Measurements from ENCODE around the gene MYO1F.
"Not testable (repeated sequence)": the region's sequence is repeated elsewhere in the genome, so short reads cannot be mapped to it uniquely, and the experiment has no call there.

The MYO1F gene

DNA sequence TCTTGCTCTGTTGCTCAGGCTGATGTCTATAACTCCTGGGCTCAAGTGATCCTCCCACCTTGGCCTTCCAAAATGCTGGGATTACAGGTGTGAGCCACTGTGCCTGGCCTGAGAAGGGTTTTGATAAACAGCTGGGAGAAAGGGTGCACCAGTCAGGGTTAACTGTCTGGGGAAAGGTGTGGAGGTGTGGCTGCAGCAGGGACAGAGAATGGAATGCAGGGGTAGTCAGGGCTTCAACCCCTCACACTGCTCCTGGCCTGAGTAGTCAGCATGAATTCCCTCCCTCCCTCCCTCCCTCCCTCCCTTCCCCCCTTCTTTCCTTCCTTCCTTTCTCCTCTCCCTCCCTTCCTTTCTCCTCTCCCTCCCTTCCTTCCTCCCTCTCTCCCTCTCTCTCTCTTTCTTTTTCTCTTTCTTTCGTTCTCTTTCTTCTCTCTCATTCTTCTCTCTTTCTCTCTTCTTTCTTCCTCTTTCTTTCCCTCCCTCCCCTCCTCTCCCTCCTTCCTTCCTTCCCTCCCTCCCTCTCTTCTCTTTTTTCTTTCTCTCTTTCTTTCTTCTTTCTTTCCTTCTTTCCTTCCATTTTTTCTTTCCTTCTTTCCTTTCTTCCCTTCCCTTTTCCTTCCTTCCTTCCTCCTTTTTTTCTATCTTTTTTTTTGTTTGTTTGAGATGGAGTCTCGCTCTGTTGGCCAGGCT, 16.0 kb downstream of the MYO1F start:
- no peak for DNase-seq

GRCh38 chr19:8558325-8558724, 18.9 kb downstream of the MYO1F start:
- no peak for DNase-seq

GRCh38 chr19:8557642-8558238, 19.5 kb downstream of the MYO1F start:
- no peak for DNase-seq

GRCh38 chr19:8553729-8554128, 23.5 kb downstream of the MYO1F start:
- DNase-seq = not testable (repeated sequence)

DNA sequence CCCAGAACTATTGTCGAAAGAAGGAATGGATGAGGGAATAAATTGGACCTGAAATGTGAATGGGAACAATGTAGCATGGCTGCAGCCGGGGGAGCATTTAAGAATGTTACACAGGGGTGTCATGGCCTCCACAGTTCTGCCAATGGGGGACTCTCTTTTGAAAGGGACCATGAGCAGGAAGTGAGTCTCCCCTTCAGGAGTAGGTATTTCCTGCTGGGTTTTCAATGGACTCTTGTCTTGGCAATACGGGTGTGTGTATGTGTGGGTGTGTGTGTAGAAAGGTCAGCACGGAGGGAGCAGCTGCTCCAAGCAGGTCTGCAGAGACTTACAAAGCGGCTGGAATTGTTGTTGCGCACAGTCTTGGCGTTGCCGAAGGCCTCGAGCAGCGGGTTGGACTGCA, 24.4 kb downstream of the MYO1F start:
- no peak for DNase-seq

GRCh38 chr19:8550070-8550469, 27.2 kb downstream of the MYO1F start:
- no peak for DNase-seq

GRCh38 chr19:8545743-8546142, 31.5 kb downstream of the MYO1F start:
- DNase-seq = no peak

DNA sequence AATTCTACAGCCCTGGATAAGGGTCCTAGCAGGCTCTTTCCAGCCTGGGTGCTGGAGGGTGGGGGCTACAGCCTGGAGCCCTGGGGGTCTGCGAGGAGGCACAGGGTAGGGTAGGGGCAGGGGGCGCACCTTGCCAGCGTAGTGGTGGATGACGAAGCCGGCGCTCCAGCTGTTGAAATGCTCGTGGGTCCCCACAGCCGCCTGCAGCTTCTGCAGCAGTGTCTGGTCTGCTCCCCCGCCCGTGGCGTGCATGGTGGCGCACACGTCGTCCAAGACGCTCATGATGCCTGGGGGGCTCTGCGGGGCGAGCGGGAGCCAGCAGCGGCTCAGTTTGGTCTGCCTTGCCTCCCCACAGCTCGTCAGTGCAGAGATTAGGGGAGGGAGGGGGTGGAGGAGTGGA, 33.1 kb downstream of the MYO1F start:
- DNase-seq = no peak

- no peak for DNase-seq
These were observed 37.6 kb downstream of the MYO1F start for GRCh38 chr19:8539621-8540149.

GRCh38 chr19:8537099-8537498, 40.1 kb downstream of the MYO1F start:
- DNase-seq = no peak

GRCh38 chr19:8536282-8536681, 41.0 kb downstream of the MYO1F start:
- no peak for DNase-seq

DNA sequence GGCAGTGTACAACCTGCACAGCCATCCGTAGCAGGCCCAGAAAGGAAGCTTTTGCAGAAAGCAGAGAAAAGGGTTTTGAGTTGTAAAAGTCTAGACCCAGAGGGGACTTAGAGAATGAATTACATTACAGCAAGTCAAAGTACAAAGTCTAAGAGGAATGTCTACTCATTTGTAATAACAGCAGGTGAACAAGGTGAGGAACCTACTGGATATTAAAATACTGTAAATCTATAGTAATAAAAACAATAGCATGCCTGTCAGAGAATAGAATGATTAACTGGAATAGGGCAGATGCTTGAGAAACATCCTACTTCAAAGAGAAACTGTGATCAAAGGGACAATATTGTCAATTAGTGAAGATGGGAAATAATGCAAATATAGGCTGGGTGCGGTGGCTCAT, 45.0 kb downstream of the MYO1F start:
- no peak for DNase-seq

- no peak for DNase-seq
These were observed 45.8 kb downstream of the MYO1F start for GRCh38 chr19:8531470-8531869.

DNA sequence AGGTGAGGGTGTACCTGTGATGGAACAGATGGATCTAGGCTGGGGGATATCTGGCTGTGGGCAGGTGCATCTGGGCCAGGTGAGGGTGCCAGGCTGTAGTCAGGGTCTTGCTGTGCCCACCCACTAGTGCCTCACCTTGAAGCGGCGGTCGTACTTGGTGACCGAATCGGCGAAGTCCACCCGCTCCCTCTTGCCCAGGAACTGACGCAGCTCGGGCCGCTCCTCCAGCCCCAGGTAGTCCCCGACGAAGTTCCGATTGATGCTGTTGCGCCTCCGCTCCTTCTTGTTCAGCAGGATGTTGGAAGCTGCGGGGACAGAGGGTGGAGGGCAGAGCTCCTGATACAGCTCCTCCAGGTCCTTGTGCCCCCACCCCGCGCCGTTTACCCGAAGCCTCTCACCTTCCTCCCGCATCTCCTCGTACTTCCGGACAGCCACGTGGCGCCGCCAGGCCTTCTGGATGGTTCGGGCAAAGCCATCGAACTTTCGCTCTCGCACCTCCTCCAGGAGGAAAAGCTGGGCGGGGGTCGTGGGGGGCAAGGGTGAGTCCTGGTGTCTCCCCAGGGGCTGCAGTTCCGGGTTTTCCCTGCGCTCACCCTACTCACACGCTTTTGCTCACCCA, 47.1 kb downstream of the MYO1F start:
- no peak for DNase-seq

GRCh38 chr19:8529369-8530006, 47.8 kb downstream of the MYO1F start:
- no peak for DNase-seq

DNA sequence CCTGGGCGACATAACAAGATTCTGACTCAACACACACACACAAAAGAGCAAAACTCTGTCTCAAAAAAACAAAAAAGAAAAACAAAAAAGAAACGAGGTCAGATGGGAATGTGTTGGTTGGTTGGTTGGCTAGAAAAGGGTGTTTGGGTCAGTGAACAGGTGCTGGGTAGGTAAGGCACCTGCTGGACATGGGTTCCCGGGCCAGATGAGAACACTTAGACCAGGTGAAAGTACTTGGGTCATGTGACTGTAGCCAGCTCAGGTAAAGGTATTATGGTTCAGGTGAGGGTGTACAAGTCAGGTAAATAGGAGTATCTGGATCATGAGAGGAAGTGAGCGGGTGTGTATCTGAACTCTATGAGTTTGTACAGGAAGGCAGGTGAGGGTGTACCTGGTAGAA, 48.7 kb downstream of the MYO1F start:
- no peak for DNase-seq

GRCh38 chr19:8526345-8527091, 50.7 kb downstream of the MYO1F start:
- DNase-seq = peak; percentile 5

- no peak for DNase-seq
These were observed 51.9 kb downstream of the MYO1F start for GRCh38 chr19:8525401-8525684.

GRCh38 chr19:8519388-8519787, 57.9 kb downstream of the MYO1F start:
- no peak for DNase-seq

DNA sequence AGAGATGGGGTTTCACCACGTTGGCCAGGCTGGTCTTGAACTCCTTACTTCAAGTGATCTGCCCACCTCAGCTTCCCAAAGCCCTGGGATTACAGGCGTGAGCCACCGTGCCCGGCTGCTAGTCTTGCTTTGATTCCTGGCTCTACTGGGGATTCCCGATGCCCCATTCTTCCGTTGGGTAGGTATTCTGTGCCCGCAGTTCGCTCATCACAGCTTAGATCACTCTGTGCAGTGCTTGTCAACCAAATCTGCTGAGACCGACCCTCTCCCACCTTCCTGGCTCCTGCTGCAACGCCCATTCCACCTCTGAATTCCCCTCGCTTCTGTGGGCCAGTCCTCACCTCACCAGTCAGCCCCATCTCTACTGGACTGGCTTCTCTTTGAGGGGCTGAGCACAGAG, 58.7 kb downstream of the MYO1F start:
- DNase-seq = no peak

DNA sequence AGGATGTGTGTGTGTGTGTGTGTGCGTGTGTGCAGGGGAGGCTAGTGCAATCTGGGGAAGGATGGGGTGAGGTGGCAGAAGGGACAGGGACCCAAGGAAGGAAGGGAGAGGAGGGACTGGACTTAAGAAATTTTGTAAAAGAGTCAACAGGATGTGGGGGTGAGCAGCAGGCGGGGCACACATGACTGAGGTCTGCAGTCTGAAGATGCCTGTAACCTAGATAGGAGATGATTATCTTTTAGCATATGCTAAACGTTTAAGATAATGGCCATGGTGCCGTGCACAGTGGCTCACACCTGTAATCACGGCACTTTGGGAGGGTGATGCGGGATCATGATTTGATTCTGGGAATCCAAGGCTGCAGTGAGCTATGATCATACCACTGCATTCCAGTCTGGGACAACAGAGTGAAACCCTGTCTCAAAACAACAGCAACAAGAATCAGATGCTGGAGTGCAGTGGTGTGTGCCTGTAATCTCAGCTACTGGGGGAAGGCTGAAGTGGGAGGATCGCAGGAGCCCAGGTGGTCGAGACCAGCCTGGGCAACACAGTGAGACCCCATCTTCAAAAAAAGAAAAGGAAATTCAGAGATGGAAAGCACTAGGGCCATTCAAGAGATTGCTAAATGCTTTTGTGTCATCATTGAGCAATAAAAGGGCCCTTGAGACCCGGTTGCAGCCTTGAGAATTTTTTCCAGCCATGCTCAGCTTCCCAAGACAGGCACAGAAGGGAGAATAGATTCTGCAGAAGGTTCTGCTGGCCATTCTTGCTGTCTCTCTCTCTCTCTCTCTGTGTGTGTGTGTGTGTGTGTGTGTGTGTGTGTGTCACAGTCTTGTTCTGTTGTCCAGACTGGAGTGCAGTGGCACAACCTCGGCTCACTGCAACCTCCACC, 59.4 kb downstream of the MYO1F start:
- no peak for DNase-seq

DNA sequence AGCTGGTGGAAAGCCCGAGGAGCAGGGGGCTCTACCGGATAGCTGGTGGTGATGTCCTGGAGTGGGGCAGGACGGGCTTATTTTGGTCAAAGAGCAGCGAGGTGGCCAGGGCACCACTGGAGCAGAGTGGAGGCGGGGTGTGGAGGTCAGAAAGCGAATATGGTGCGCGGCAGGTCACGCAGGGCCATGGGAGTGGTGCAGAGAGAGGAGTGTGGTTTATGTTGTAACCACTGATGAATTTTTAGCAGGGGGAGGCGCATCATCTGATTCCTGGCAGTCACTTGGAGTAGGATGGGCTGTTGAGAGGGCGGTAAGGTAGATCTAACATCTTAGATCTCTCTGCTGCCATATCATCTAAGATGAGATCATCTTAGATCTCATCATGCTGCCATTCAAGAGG, 61.9 kb downstream of the MYO1F start:
- DNase-seq = no peak

All from NCI-H2029 treated with DMSO at 0.1 percent for 48 hours (cell line).